NCI-H1694 (cell line): ENCODE results near the gene ZNF169.
"Not testable (repeated sequence)": the region's sequence is repeated elsewhere in the genome, so short reads cannot be mapped to it uniquely, and the experiment has no call there.

Experiments used
- DNase-seq: peaks from one replicate; lab custom pipeline; 2025; lab: John Stamatoyannopoulos, UW

The ZNF169 gene

GRCh38 chr9:94259077-94259862 lies at the start of gene ZNF169:
Gene ZNF169, plus strand, starts transcription at chr9:94259298. Its CDS starts 19,515 bp downstream, at chr9:94278813.
- peak; percentile 46 for DNase-seq

GRCh38 chr9:94210616-94211603 lies 48.2 kb upstream of the ZNF169 start:
- DNase-seq = no peak

- no peak for DNase-seq
Measured at GRCh38 chr9:94212091-94212490, 47.0 kb upstream of the ZNF169 start.

GRCh38 chr9:94212531-94212930 lies 46.6 kb upstream of the ZNF169 start:
- no peak for DNase-seq

- DNase-seq = peak; percentile 70
Measured at GRCh38 chr9:94213511-94214124, 45.5 kb upstream of the ZNF169 start.

GRCh38 chr9:94222870-94223269 lies 36.2 kb upstream of the ZNF169 start:
- DNase-seq = no peak

- not testable (repeated sequence) for DNase-seq
Measured at GRCh38 chr9:94225413-94225812, 33.7 kb upstream of the ZNF169 start.

- no peak for DNase-seq
Measured at GRCh38 chr9:94228616-94229015, 30.5 kb upstream of the ZNF169 start.

GRCh38 chr9:94232428-94232827 lies 26.7 kb upstream of the ZNF169 start:
- no peak for DNase-seq

GRCh38 chr9:94241098-94241497 lies 18.0 kb upstream of the ZNF169 start:
- DNase-seq = not testable (repeated sequence)

GRCh38 chr9:94245651-94246050 lies 13.4 kb upstream of the ZNF169 start:
- DNase-seq = no peak

GRCh38 chr9:94250456-94250855 lies 8.6 kb upstream of the ZNF169 start:
- DNase-seq = no peak

- no peak for DNase-seq
Measured at GRCh38 chr9:94256007-94256406, 3.1 kb upstream of the ZNF169 start.

- not testable (repeated sequence) for DNase-seq
Measured at GRCh38 chr9:94265626-94266402, 6.7 kb downstream of the ZNF169 start.

GRCh38 chr9:94269264-94269663 lies 10.2 kb downstream of the ZNF169 start:
- no peak for DNase-seq

- no peak for DNase-seq
Measured at GRCh38 chr9:94270009-94270408, 10.9 kb downstream of the ZNF169 start.

GRCh38 chr9:94277029-94277428 lies 17.9 kb downstream of the ZNF169 start:
- not testable (repeated sequence) for DNase-seq

GRCh38 chr9:94277885-94278536 lies 18.9 kb downstream of the ZNF169 start:
- DNase-seq = no peak

GRCh38 chr9:94280409-94280989 lies 21.4 kb downstream of the ZNF169 start:
- no peak for DNase-seq

GRCh38 chr9:94281101-94281500 lies 22.0 kb downstream of the ZNF169 start:
- no peak for DNase-seq

GRCh38 chr9:94286116-94286515 lies 27.0 kb downstream of the ZNF169 start:
- DNase-seq = no peak
